Cortex of kidney (tissue), 1 donor: ENCODE data around the gene SYT6.

Experiments used
- DNase-seq: peaks from one replicate; lab custom pipeline; 2025; lab: John Stamatoyannopoulos, UW

The SYT6 gene

GRCh38 chr1:114154146-114154962, 685 bp upstream of the SYT6 start:
- DNase-seq, result no peak

GRCh38 chr1:114152508-114153260, 985 bp downstream of the SYT6 start:
- DNase-seq, result no peak

- DNase-seq, result no peak
Measured at GRCh38 chr1:114152089-114152507, 1.6 kb downstream of the SYT6 start.

- DNase-seq, result no peak
Measured at GRCh38 chr1:114150016-114150415, 3.7 kb downstream of the SYT6 start.

- no peak for DNase-seq
Measured at GRCh38 chr1:114149211-114149610, 4.5 kb downstream of the SYT6 start.

- no peak for DNase-seq
Measured at GRCh38 chr1:114145504-114146151, 8.0 kb downstream of the SYT6 start.

- DNase-seq, result no peak
Measured at GRCh38 chr1:114144016-114144415, 9.7 kb downstream of the SYT6 start.

GRCh38 chr1:114139540-114139939, 14.1 kb downstream of the SYT6 start:
- no peak for DNase-seq

GRCh38 chr1:114137497-114137896, 16.2 kb downstream of the SYT6 start:
- no peak for DNase-seq

GRCh38 chr1:114135786-114136185, 17.9 kb downstream of the SYT6 start:
- no peak for DNase-seq

GRCh38 chr1:114134518-114134917, 19.2 kb downstream of the SYT6 start:
- DNase-seq, result no peak

- DNase-seq, result no peak
Measured at GRCh38 chr1:114133129-114133528, 20.5 kb downstream of the SYT6 start.

GRCh38 chr1:114131526-114132220, 22.0 kb downstream of the SYT6 start:
- DNase-seq, result no peak

GRCh38 chr1:114130846-114131525, 22.7 kb downstream of the SYT6 start:
- DNase-seq, result no peak

GRCh38 chr1:114130213-114130612, 23.5 kb downstream of the SYT6 start:
- no peak for DNase-seq

- DNase-seq, result no peak
Measured at GRCh38 chr1:114128293-114128692, 25.4 kb downstream of the SYT6 start.

GRCh38 chr1:114126261-114127095, 27.2 kb downstream of the SYT6 start:
- no peak for DNase-seq

GRCh38 chr1:114124644-114125043, 29.0 kb downstream of the SYT6 start:
- no peak for DNase-seq

- DNase-seq, result no peak
Measured at GRCh38 chr1:114122941-114123618, 30.6 kb downstream of the SYT6 start.

GRCh38 chr1:114118351-114118990, 35.2 kb downstream of the SYT6 start:
- no peak for DNase-seq
